ENCODE results near the gene PRR11. TPM values are rescaled to one million over a fixed set of nuclear protein-coding genes. Genes with fewer than 3 reads are reported as not detected.

The PRR11 gene
- total RNA-seq (ENCODE audit: unreplicated experiment) = 9.6 TPM
- long read RNA-seq, partial matches to known transcripts = 0 of 1 reads
- long read RNA-seq, other reads (novel, unspliced or antisense) = 0 of 1 reads

GRCh38 chr17:59155439-59156177 lies at the start of gene PRR11:
Gene PRR11 (plus strand): TSS chr17:59155746. CDS start chr17:59169753, 14,007 bp downstream.
- peak; percentile 87 for DNase-seq
- Mint-ChIP-seq H3K4me1 (ENCODE audit: low read depth, unreplicated experiment) (peaks cover 12% of the 10 kb centered on the region), H3K4me3 (ENCODE audit: unreplicated experiment) (no peak within 1 kb of the TSS), H3K9me3 (ENCODE audit: unreplicated experiment) (peaks cover 3% of the 10 kb centered on the region), H3K27me3 (ENCODE audit: unreplicated experiment) (no peaks in the 10 kb centered on the region), H3K36me3 (ENCODE audit: unreplicated experiment) (no peaks in the 10 kb centered on the region), H3K27ac (ENCODE audit: unreplicated experiment) (no peak within 1 kb of the TSS)
- TF ChIP-seq, protein P1, sequence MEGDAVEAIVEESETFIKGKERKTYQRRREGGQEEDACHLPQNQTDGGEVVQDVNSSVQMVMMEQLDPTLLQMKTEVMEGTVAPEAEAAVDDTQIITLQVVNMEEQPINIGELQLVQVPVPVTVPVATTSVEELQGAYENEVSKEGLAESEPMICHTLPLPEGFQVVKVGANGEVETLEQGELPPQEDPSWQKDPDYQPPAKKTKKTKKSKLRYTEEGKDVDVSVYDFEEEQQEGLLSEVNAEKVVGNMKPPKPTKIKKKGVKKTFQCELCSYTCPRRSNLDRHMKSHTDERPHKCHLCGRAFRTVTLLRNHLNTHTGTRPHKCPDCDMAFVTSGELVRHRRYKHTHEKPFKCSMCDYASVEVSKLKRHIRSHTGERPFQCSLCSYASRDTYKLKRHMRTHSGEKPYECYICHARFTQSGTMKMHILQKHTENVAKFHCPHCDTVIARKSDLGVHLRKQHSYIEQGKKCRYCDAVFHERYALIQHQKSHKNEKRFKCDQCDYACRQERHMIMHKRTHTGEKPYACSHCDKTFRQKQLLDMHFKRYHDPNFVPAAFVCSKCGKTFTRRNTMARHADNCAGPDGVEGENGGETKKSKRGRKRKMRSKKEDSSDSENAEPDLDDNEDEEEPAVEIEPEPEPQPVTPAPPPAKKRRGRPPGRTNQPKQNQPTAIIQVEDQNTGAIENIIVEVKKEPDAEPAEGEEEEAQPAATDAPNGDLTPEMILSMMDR (IDR thresholded peaks at IDR 0.05; ENCODE audit: partially characterized antibody, unreplicated experiment) = no peak

DNA sequence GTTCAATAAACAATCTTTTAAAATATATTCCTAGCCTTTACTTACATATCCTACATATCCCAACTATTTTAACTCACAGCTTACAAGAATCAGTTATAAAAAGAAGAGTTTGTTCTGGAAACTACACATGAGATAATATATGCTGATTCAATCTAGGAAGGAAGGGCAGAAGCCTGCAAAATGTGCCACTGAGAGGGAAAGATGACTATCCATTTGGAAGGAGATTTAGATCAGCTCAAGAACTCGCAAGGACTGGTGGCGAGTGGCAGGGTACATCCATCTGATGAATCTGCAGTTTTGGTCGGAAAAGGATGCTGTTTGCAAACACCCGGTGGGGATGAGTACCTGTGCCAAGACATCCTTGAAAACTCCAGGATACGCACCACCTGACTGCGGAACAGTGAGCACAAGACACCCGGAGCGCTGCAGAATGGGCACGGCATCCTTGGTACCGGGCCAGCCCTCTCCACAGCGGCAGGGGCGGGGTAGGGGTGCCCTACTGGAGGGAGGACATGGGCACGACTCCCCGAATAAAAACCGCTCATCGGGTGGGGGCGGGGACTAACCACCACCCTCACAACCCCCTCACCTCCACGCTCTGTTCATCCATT lies 49.6 kb upstream of the PRR11 start:
- Mint-ChIP-seq H3K27me3 (ENCODE audit: unreplicated experiment) (peaks cover 3% of the 10 kb centered on the region), H3K4me1 (ENCODE audit: low read depth, unreplicated experiment) (no peaks in the 10 kb centered on the region), H3K27ac (ENCODE audit: unreplicated experiment) (peak overlapping the region; percentile 90), H3K9me3 (ENCODE audit: unreplicated experiment) (peaks cover 7% of the 10 kb centered on the region), H3K36me3 (ENCODE audit: unreplicated experiment) (no peaks in the 10 kb centered on the region), H3K4me3 (ENCODE audit: unreplicated experiment) (peak overlapping the region; percentile 91)
- TF ChIP-seq, protein P1 (IDR thresholded peaks at IDR 0.05; ENCODE audit: partially characterized antibody, unreplicated experiment) = no peak
- peak; percentile 58 for DNase-seq

- Mint-ChIP-seq H3K36me3 (ENCODE audit: unreplicated experiment) (no peaks in the 10 kb centered on the region), H3K27me3 (ENCODE audit: unreplicated experiment) (peaks cover 3% of the 10 kb centered on the region), H3K27ac (ENCODE audit: unreplicated experiment) (peak within 1 kb of the TSS; percentile 90), H3K9me3 (ENCODE audit: unreplicated experiment) (peaks cover 7% of the 10 kb centered on the region), H3K4me3 (ENCODE audit: unreplicated experiment) (peak within 1 kb of the TSS; percentile 91), H3K4me1 (ENCODE audit: low read depth, unreplicated experiment) (no peaks in the 10 kb centered on the region)
- TF ChIP-seq, protein P1 (IDR thresholded peaks at IDR 0.05; ENCODE audit: partially characterized antibody, unreplicated experiment) = no peak
- peak; percentile 99 for DNase-seq
These were observed 48.9 kb upstream of the PRR11 start, which contains the start of gene TRIM37 for GRCh38 chr17:59106463-59107305. Gene TRIM37 (minus strand): TSS chr17:59106880. CDS start chr17:59106461, 419 bp downstream.

DNA sequence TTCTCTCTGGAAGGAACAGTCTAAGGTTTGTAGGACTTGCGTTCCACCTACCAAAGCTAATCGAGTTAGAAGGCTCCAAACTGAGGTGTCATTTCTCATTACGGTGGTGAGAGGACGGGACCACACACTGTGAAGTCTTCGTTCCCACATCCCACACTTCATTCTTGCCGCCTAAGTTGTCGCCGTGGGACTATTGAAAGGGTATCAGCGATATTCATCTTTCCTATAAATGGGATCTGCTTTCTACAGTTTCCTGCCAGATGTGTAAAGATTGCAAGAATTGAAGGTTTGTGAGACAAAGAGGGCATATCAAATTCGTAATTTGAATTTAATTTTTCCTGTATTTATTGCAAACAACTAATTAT lies 48.3 kb upstream of the PRR11 start:
- Mint-ChIP-seq H3K4me1 (ENCODE audit: low read depth, unreplicated experiment) (no peaks in the 10 kb centered on the region), H3K36me3 (ENCODE audit: unreplicated experiment) (no peaks in the 10 kb centered on the region), H3K9me3 (ENCODE audit: unreplicated experiment) (peaks cover 7% of the 10 kb centered on the region), H3K4me3 (ENCODE audit: unreplicated experiment) (peak overlapping the region; percentile 91), H3K27ac (ENCODE audit: unreplicated experiment) (peak overlapping the region; percentile 60), H3K27me3 (ENCODE audit: unreplicated experiment) (peaks cover 3% of the 10 kb centered on the region)
- no peak for DNase-seq
- TF ChIP-seq, protein P1 (IDR thresholded peaks at IDR 0.05; ENCODE audit: partially characterized antibody, unreplicated experiment) = no peak
